HG02571 (cell line): ENCODE measurements around the gene PLAAT2.
"Not testable (repeated sequence)": the region's sequence is repeated elsewhere in the genome, so short reads cannot be mapped to it uniquely, and the experiment has no call there.

Experiments used
- ATAC-seq: cut with Tn5 transposase; IDR thresholded peaks from one replicate; pipeline ENCODE4 v1.9.1; 2021; ENCODE audit warnings: mild to moderate bottlenecking, moderate library complexity; ENCODE audit not compliant: unreplicated experiment

PLAAT2 gene

DNA sequence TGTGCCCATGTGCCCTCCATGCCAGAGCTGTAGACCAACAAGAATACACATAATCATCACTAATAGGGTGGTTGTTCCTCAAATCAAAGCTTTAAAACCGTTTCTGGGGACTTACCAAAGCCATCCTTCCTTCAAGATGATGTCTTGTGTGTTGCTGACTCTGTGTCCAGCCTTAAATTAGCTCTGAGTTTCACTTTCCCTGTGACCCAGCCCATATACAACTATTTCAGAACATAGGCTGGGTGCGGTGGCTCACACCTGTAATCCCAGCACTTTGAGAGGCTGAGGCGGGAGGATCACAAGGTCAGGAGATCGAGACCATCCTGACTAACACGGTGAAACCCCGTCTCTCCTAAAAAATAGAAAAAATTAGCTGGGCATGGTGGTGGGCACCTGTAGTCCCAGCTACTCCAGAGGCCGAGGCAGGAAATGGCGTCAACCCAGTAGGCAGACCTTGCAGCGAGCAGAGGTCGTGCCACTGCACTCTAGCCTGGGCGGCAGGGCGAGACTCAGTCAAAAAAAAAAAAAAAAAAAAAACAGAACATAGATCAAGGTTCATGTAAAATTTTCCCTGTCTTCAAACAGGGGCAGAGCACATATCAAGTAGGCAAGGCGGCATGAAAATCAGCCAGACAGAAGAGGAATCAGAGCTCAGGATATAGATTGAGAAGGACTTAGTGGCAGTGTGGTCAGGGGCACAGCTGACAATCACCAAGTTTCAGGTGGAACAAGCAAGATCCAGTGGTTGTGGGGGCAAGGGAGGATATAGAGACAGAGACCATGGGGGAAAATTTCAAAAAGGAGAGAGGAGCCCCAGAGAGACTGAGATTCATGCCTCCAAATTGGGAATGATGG is at the start of gene PLAAT2:
TSS of gene PLAAT2 (minus strand) at position 179 of the 855 bp plus-strand sequence. CDS start at position 124, 55 bp downstream.
- no peak for ATAC-seq

DNA sequence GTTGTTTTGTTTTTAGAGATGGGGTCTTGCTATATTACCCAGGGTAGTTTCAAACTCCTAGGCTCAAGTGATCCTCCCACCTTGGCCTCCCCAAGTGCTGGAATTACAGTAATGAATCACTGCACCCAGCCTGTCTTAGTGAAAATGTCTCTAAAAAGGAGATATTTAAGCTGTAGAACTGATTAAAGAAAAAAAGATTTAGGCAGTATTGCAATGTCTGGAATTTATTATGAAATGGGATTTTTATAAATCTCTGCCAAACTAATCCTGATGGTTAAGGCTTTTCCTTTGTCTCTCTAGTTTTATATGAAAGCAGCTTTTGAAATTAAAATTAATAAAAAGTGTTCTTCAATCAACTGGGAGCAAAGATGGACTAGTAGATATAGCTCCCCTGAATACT is 49.0 kb upstream of the PLAAT2 start:
- ATAC-seq: no peak

DNA sequence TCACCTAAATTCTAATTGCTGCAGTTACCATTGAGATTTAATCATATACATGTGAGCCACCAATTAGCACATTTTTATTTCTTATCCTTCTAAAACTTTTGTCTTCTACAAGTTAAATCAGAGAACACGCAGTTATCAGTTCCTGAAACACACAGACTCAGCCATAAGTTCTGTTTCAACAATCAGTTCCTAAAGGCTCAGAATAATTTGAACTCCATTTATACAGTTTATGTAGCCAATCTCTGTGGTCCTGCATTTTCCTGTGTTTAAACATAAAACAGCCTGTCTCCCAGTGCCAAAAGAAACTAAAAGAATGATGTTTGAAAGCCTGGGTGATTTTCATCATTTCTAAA is 48.2 kb upstream of the PLAAT2 start:
- ATAC-seq: no peak

DNA sequence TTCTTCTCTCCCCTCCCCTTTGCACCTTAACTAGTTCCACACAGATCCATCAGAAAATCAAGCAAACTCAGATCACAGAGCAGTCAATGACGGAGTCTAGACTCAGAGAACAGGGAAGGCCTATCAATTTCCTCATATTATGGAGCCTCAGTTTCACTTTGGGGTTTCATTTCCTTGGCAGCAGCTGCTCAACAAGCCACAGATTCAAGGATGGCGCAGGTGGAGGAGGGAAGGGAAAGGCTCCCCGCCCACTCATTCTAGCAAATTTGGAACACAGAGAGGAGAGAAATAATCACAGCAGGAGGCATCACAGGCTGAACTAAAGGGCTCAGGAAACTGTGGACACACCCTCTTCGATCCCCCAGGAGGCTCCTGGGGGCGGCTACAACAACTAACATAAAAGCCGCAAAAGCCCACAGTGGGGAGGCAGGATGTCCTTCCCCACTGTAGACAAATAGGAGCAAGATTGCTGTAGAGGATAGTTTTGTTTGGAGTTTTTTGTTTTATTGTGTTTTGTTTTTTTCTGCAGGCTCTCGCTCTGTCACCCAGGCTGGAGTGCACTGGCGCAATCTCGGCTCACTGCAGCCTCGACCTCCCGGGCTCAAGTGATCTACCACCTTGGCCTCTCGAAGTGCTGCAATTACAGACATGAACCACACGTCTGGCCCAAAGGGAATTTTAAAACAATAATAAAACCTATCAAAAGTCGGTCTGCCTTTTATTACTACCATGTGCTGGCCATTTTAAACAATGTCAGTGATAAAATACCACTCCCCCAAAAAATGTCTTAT is 47.6 kb upstream of the PLAAT2 start:
- ATAC-seq: no peak

DNA sequence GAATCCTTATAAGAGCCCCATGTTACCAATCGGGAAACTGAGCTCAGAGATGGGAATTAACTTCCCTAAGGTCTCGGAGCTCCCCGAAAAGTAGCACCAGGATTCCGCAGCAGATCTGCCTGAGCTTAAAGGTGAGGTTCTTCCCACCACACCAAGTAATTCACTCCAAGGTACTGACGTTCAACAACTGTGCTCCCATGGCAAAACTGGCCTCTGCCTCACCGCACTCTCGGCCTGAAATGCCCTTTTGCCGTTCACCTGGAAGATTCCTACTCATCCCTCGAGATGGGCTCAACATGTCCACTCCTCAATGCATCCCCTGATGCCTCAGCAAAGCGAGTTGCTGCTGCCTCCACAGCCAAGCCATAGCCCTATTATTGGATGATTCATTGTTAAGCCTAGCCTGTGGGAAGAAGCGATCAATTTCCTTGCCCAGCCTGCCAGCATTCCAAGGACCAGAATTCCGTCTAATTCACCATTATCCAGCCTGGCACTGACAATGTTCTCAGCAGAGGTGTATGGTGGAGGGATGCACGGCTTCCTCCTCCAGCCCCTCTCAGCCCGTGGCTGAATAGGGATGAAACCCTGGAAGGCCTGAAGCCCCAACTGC is 46.9 kb upstream of the PLAAT2 start:
- no peak for ATAC-seq

DNA sequence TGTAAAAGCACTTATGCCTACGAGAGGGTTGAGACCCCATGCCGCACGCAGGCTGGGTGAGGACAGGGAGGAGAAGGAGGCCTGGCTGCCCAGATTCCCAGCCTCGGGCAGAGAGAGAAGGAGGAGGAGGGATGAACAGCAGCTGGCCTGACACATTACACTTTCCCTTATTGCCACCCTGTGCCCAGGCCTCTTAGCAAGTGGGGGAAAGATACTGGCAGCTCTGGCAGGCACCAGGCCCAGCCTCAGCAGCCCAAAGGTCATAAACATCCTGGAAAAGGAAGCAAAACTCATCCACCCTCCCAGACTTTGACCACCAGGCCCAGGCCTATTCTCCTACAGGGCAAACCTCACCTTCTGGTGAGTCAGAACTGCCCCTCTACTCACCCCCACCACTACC is 46.4 kb upstream of the PLAAT2 start:
- no peak for ATAC-seq

DNA sequence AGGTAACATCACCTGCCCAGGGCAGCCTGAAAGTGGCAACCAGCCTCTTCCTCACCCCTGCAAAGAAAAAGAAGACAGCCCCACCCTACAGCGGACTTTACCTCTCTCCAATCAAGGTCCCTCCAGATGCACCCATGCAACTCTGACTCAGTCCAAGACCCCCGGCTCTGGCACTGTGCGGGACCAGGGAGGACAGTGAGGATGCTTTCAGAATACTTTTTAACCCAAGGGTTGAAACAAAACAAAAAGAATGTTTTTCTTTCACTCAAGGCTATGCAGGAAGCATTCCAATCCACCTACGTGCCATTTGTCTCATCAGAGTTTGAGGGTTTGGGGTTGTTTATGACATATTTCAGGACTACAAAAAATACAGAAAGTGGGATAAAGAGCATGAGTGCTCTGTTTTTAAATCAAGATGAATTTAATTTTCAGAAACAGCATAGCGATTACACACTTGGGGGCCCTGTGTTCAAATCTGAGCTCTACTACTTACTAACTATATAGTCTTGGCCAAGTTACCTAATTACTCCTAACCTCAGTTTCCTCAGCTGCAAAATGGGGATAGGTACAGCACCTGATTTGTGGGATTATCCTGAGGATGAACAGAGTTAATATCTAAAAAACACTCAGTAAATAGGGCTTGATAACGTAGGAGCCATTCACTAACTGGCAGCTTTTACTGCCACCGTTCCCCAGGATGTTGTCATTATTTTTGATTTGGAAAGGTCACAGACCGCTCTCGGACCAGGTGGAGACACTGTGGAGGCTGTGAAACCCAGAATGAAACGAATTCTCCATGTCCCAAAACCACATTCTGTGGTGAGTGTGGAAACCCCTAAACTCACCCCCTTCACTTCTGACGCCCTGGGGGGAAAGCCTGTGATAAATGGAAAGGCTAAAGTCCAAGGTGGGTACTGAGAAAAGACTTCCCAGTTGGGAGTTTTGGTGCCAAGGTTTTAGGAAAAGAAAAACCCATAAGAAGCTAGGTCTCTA is 45.5 kb upstream of the PLAAT2 start:
- no peak for ATAC-seq

DNA sequence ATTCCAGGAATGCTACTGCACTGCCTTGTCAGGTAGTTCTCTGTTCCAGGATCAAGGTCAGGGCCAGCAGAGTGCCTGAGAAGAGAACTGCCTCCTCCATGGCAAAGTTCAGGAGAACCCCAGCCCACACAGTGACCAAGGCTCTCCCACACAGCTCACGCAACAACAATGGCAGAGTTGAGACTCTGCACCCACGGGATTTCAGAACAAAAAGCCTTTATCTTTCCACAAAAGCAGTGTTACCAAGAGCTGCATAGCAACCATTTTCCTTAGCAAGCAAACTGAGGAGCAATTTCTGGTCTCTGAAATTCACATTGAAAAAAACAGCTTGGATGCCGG is 40.0 kb upstream of the PLAAT2 start:
- no peak for ATAC-seq

DNA sequence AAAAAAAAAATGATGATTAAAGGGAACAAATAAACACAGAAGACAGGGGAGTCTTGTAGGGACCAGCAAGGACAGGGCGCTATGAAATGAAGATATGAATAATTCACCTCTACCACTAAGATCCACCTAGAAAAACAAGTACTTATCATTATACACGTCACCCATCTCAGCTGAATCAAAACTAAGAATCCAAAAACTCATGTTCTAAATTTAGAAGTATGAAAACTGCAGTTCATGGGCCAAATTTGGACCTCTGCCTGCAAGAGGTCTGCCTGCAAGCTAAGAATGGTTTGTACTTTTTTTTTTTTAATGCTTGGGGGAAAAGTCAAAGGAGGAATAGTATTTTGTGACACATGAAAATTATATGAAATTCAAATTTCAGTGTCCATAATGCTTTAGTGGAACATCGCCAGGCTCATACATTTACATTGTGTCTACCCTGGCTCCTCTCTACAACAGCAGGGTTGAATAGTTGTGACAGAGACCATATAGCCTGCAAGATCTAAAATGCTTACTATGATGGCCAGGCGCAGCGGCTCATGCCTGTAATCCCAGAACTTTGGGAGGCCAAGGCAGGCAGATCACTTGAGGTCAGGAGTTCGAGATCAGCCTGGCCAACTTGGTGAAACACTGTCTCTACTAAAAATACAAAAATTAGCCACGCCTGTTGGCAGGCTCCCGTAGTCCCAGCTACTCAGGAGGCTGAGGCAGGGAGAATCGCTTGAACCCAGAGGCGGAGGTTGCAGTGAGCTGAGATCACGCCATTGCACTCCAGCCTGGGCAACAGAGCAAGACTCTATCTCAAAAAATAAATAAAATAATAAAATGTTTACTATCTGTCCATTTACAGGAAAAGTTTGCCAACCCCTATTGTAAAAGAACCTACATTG is 39.4 kb upstream of the PLAAT2 start:
- not testable (repeated sequence) for ATAC-seq

DNA sequence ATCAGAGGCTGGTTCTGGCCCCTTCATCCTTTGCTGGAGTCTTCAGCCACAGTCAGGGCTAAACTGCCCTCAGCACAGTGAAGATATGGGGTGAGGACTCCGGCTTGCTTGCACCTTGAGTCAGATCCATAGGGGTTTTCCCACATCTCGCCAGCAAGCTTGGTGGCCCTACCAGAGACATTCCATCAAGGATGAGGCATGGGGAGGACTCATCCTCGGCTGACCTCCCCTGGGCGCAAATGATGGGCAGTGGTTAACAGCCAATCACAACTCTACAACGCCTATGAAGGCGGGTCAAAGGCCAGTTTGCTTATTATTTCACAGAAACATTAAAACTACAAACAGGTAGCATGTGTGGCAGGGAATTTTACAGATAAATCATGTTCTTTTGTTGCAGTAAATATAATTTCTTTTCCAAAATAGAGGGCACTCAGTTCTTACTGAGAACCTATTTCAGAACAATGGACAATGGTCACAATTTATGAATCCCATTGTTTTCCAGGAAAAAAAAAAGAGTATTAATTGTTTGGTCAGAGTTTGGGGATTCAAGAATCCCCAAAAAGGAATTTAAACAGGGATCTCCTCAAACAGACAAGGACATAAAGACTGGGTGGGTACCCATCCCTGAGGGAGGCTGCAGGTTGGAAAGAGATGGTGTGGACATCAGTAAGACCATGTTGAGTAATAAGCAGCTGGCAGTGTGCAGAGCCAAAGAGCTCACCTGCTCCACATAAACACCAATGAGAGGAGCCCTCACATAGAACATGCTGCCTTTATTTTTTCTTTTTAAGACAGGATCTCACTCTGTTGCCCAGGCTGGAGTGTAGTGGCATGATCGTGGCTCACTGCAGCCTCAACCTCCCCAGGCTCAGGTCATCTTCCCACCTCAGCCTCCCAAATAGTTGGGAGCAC is 36.3 kb upstream of the PLAAT2 start:
- no peak for ATAC-seq

DNA sequence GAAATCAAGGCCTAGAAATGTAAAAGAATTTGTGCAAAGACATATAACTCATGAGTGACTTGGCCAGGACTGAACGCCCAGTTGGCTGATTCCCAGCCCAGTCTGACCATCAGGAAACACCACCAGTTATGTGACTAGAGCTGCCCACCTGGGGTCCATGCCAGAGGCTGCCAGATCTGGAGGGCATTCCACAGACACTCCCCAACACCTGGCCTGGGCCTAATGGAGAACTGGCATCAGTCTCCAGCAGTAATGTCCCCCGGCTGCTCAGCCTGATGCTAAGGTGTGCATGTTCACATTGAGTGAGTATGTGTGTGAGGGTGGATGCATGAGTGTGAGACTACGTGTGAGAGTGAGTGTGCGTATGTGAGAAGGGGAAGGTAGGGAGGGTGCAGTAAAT is 35.4 kb upstream of the PLAAT2 start:
- no peak for ATAC-seq

DNA sequence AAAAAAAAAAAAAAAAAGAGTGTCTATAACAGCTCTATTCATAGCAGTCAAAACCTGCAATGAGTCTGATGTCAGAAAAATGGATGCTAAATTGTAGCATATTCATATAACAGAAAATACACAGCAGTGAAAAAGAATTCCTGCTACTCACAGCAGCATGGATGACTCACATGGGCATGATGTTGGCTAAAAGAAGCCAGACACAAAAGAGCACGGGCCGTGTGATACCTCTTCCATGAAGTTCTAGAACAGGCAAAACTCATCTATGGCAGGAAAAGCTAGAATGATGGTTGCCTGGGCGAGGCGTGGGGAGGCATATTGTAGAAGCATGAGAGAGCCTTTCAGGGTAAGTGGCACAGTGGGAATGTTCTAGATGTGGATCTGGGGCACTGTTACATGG is 32.1 kb upstream of the PLAAT2 start:
- no peak for ATAC-seq

DNA sequence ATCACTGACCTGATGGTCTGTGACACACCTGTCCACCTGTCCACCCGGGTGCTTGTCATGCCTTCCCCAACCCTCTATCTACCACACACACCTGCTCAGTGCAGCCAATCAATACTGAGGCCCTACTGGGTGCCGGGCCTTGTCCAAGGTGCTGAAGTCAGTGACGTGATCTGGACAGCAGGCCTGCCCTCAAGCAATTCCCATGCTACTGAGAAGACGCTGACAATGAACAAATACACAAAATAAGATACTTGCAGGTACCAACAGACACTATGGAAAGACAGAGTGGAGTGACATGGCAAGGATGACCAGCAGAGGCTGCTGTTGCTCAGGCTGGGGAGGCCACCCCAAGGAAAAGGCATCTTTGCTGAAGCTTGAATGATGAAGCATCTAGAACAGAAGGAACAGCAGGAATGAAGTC is 29.8 kb upstream of the PLAAT2 start:
- ATAC-seq: no peak

DNA sequence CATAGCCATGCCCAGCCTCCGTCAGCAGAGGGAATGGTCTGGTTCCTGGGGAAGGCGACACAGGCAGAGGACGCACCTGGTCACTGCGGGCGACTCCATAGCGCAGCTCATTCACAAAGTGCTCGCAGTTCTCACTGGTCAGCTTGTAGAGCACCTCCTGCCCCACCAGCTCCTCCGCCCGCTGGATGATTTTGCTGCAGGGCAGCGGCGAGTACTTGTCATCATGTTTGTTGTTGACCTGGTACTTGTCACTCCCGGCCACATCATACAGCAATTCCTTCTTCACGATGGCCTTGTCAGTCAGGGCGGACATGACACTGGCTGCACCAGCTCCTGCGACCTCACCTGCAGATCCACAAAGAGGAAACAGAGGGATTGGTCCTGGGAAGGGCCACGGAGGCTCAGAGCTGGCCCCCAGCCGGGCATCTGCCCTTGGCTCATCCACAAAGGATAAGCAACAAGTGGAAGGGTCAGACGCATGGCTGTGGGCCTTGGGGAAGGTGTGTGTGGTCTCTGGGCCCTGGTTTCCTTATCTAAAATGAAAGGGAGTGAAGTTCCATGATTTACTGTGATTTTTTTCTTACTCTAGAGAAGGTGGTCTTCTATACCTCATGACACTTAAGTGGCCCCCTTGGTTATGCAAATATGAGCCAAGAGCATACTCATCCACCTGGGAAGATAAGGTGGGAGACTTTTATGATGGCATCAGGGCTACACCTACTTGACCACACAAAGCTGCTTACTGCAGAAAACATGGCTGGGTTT is 27.0 kb upstream of the PLAAT2 start:
- ATAC-seq: no peak

DNA sequence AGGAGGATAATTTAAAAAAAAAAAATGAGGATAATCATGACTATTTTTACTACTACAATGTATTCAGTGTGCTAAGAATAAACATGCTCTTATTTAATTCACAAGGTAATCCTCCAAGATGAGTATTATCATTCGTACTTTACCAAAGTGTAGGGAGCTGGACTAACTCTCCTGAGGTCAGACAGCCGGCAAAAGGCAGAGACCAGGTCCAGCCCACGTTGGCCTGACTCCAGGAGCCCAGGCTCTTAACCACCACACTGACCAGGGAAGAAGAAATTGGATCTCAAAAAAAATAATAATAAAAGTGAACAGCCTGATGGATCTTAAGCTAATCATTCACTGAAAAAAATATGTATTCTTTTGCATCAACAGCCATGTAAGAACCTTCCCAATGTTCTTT is 25.8 kb upstream of the PLAAT2 start:
- no peak for ATAC-seq

DNA sequence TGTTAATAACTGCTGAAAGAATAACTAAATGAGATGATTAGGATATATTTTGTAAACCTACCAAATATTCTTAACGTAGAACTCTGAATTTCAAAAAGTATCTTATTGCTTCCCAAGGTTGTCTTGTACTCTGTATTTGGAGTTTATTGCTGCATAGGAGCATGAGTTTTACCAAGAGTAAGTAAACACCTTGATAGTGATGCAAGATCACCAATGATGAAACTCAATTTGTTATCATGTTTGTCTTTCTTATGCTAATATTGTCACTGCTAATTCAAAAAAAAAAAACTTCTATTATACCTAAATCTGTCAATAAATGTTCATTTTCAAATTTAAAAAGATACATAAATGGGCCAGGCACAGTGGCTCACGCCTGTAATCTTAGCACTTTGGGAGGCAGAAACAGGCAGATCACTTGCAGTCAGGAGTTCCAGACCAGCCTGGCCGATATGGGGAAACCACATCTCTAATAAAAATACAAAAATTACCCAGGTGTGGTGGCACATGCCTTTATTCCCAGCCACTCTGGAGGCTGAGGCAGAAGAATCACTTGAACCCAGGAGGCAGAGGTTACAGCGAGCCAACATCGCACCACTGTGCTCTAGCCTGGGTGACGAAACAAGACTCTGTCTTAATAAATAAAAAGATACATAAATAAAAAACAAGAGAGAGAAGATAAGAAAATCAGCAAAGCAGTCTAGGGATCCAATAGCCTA is 23.4 kb upstream of the PLAAT2 start:
- no peak for ATAC-seq

DNA sequence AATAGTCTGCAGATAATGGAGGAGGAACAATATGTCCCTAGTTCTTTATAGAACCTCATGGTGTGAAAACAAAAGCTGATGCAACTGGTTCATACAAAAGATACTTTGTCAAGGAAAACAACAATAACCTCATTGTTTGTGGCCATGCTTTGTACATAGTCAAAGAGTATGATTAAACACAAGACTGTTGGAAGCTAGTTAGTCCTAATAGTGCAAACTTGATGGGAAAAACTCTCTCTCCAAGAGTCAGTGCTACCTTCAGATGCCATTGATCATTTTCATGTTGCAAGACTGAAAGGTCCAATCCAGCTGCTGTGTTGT is 20.1 kb upstream of the PLAAT2 start:
- no peak for ATAC-seq
